ENCODE measurements around the gene MEF2A. TPM values are rescaled to one million over a fixed set of nuclear protein-coding genes. Genes with fewer than 3 reads are reported as not detected.
"Not testable (repeated sequence)": the region's sequence is repeated elsewhere in the genome, so short reads cannot be mapped to it uniquely, and the experiment has no call there.

The MEF2A gene
- total and polyA plus RNA-seq, 12 donors: 20.6 to 91.7 (median 50.1) TPM

DNA sequence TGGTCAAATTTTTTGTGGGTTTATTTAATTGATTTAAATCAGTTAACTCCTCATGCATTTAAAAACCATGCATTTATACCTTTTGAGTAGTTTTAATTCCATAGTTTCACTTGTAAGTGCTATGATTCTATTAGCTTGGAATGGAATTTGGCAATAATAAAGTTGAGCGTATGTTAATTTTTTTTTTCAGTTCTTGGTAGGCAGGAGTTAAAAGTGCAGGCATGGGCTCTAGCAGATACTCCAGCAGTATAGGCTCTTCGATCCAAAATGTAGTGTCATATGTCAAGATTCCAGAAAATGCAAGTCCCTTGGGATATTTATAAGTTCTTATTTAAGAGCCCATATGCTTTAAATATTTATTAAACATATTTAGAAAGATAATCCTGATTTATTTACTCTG, 97.1 kb downstream of the MEF2A start:
- intact Hi-C loops (cut with DNase I): no loop called here
- Histone ChIP-seq H3K9me3 (replicated peaks in 1 of 3) (no peaks in the 10 kb centered on the region), H3K27ac (no peak overlapping the region), H3K4me1 (replicated peaks in 1 of 2) (no peaks in the 10 kb centered on the region), H3K27me3 (no peaks in the 10 kb centered on the region), H3K36me3 (replicated peaks in 1 of 2) (no peaks in the 10 kb centered on the region), H3K4me3 (no peak overlapping the region)
- DNase-seq: no peak
- TF ChIP-seq, protein P1, sequence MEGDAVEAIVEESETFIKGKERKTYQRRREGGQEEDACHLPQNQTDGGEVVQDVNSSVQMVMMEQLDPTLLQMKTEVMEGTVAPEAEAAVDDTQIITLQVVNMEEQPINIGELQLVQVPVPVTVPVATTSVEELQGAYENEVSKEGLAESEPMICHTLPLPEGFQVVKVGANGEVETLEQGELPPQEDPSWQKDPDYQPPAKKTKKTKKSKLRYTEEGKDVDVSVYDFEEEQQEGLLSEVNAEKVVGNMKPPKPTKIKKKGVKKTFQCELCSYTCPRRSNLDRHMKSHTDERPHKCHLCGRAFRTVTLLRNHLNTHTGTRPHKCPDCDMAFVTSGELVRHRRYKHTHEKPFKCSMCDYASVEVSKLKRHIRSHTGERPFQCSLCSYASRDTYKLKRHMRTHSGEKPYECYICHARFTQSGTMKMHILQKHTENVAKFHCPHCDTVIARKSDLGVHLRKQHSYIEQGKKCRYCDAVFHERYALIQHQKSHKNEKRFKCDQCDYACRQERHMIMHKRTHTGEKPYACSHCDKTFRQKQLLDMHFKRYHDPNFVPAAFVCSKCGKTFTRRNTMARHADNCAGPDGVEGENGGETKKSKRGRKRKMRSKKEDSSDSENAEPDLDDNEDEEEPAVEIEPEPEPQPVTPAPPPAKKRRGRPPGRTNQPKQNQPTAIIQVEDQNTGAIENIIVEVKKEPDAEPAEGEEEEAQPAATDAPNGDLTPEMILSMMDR (IDR thresholded peaks at IDR 0.05): no peak
- no peak for TF ChIP-seq POLR2A (IDR thresholded peaks at IDR 0.05)
- whole genome bisulfite sequencing, 4 donors: 85 to 96% (median 89%) methylated on average over 2 of the region's 2 CpGs

DNA sequence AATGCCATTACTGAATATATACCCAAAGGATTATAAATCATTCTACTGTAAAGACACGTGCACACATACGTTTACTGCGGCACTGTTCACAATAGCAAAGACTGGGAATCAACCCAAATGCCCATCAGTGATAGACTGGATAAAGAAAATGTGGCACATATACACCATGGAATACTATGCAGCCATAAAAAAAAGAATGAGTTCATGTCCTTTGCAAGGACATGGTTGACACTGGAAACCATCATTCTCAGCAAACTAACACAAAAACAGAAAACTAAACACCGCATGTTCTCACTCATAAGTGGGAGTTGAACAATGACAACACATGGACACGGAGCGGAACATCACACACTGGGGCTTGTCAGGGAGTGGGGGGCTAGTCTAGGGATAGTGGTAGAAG, 100.3 kb downstream of the MEF2A start:
- H3K4me3 ChIP-seq; intact Hi-C loops (cut with DNase I); H3K27ac ChIP-seq; H3K36me3 ChIP-seq (replicated peaks in 1 of 2); H3K27me3 ChIP-seq; H3K4me1 ChIP-seq (replicated peaks in 1 of 2); DNase-seq; H3K9me3 ChIP-seq (replicated peaks in 1 of 3): not testable (repeated sequence)
- 98 to 99% (median 99%) methylated on average over 6 of the region's 6 CpGs for WGBS, 4 donors

DNA sequence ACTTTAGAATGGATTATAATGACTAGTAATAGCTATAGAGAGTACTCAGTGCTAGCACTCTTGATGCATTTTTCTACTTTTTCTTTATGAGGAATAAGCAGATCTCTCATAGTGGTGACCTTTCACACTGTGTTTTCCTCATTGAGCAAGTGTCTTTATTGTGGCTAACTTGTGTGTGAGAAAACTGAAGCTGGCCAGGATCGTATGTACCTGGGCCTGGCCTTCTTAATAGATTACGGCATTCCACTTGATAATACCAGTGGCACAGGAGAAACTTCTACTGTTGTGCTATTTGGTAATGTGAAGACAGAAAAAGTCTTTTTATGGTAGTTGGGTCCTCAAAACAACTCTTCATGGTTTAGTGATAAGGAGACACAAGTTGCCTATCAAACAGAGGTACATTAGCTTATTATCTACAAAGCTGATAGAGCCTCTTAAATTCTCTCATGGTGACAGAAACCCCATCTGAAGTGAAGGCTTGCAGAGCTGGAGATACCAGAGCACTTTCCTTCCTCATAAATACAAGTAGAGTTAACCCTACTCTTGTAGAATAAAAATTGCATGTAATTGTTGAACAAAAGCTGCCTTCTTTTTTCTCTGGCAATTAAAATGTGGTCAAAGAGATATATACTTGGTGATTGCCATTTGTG, 102.9 kb downstream of the MEF2A start:
- Histone ChIP-seq H3K4me3 (no peak overlapping the region), H3K36me3 (replicated peaks in 1 of 2) (peaks cover 0 to 6% of the 10 kb centered on the region in 2 donors), H3K27me3 (no peaks in the 10 kb centered on the region), H3K4me1 (replicated peaks in 1 of 2) (no peaks in the 10 kb centered on the region), H3K9me3 (replicated peaks in 1 of 3) (no peaks in the 10 kb centered on the region), H3K27ac (no peak overlapping the region)
- no peak for DNase-seq
- WGBS, 4 donors: 96 to 100% (median 98%) methylated on average over 2 of the region's 2 CpGs
- intact Hi-C loops (cut with DNase I): no loop called here
- TF ChIP-seq POLR2A (IDR thresholded peaks at IDR 0.05): no peak
- TF ChIP-seq, protein P1 (IDR thresholded peaks at IDR 0.05): no peak

DNA sequence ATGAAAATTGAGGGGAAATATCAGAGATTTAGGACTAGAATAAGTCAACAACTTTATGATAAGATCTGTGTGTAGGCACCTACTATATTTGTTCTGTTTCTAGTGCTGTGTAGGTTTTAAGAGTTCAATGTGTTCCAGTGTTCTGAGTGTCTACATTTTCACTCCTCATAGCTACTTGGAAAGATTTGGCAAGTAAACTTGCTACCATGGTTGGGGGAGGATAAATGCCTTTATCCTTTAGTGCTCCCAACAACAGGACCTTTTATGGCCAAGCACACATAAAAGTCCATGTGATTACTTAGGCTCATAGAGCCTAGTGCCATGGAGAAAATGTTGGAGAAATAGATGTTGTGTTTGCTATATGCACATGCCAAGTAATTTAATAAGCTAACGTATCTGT, 103.5 kb downstream of the MEF2A start:
- H3K27ac ChIP-seq: no peak overlapping the region
- H3K36me3 ChIP-seq (replicated peaks in 1 of 2): peaks cover 0 to 7% of the 10 kb centered on the region in 2 donors
- WGBS, 4 donors: 90 to 98% (median 95%) methylated on average over 1 of the region's 1 CpG
- H3K4me1 ChIP-seq (replicated peaks in 1 of 2): no peaks in the 10 kb centered on the region
- intact Hi-C loops (cut with DNase I): no loop called here
- no peaks in the 10 kb centered on the region for H3K9me3 ChIP-seq (replicated peaks in 1 of 3)
- no peak for DNase-seq
- H3K4me3 ChIP-seq: no peak overlapping the region
- TF ChIP-seq, protein P1 (IDR thresholded peaks at IDR 0.05): no peak
- TF ChIP-seq POLR2A (IDR thresholded peaks at IDR 0.05): no peak
- no peaks in the 10 kb centered on the region for H3K27me3 ChIP-seq
